ENCODE data around the gene CLCN1. TPM values are rescaled to one million over a fixed set of nuclear protein-coding genes. Genes with fewer than 3 reads are reported as not detected.

CLCN1 gene
- total RNA-seq, 1 experiment from 2014 or later: 0.13 TPM

DNA sequence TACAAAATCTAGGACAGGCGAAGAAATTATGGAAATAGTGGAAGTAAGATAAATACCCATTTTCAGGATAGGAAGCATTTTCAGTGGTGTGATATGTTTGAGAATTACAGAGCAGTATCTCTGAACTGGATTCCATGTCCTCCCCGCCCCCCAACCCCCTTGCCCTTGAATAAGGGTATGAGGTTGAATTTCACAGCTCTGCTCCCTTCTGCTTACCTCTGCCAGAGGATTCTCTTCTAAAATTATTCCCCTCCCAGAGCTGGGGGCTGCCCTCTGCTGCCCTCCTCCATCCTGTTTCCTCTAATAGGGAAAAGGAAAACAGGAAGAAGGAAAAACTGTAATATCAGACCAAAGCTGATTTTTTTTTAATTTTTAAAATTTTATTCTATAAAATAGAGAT is 7.3 kb upstream of the CLCN1 start:
- Histone ChIP-seq H2BK12ac (ENCODE audit: insufficient read length, low read depth, low read length) (no peak overlapping the region), H3K9me3 (ENCODE audit: control insufficient read depth, low read depth, low read length) (no peaks in the 10 kb centered on the region), H3K79me2 (ENCODE audit: insufficient read depth, low read length) (no peaks in the 10 kb centered on the region), H3K27me3 (ENCODE audit: insufficient read depth, low read length) (no peaks in the 10 kb centered on the region), H4K8ac (replicated peaks; ENCODE audit: insufficient read length, low read depth, low read length) (no peak overlapping the region), H4K5ac (ENCODE audit: insufficient read length, low read depth, low read length) (no peak overlapping the region), H3K23me2 (ENCODE audit: insufficient read length, low read depth, low read length, poor library complexity, severe bottlenecking) (no peaks in the 10 kb centered on the region), H2BK15ac (ENCODE audit: low read depth, low read length) (no peak overlapping the region), H4K20me1 (ENCODE audit: control insufficient read depth, insufficient read depth, insufficient read length) (no peaks in the 10 kb centered on the region), H3K14ac (ENCODE audit: insufficient read depth, low read length) (no peak overlapping the region), H3K79me1 (ENCODE audit: insufficient read depth, low read depth, low read length, poor library complexity, severe bottlenecking) (no peaks in the 10 kb centered on the region), H4K91ac (ENCODE audit: insufficient read length, low read depth, low read length) (no peak overlapping the region), H2AK5ac (ENCODE audit: insufficient read length, low read length) (no peak overlapping the region), H3K27ac (ENCODE audit: insufficient read length, low read depth, low read length) (no peak overlapping the region), H2BK5ac (ENCODE audit: insufficient read length, low read length) (no peak overlapping the region), H3K9ac (ENCODE audit: extremely low read depth, insufficient read length, low read length) (no peak overlapping the region), H3K4me1 (ENCODE audit: insufficient read depth, low read length) (no peaks in the 10 kb centered on the region), H3T11ph (ENCODE audit: low read length) (no peak overlapping the region), H2AFZ (ENCODE audit: low read length) (no peak overlapping the region), H3K4me2 (ENCODE audit: insufficient read depth, insufficient read length, low read length) (no peak overlapping the region), H3K23ac (ENCODE audit: insufficient read length, low read depth, low read length) (no peak overlapping the region), H3K4ac (ENCODE audit: low read depth, low read length) (no peak overlapping the region), H3K18ac (ENCODE audit: insufficient read length, low read depth, low read length) (no peak overlapping the region), H2BK20ac (ENCODE audit: low read depth, low read length, poor library complexity, severe bottlenecking) (no peak overlapping the region), H3K56ac (ENCODE audit: insufficient read length, low read depth, low read length) (no peak overlapping the region), H2BK120ac (ENCODE audit: low read depth, low read length, poor library complexity, severe bottlenecking) (no peak overlapping the region)
- Mint-ChIP-seq H3K9me3 (no peaks in the 10 kb centered on the region), H3K27ac (no peak overlapping the region; a peak in 1 of 7 replicates), H3K27me3 (ENCODE audit: low read depth) (no peaks in the 10 kb centered on the region), H3K4me3 (no peak overlapping the region), H3K4me1 (no peaks in the 10 kb centered on the region), H3K36me3 (ENCODE audit: insufficient read depth in 1 of 3, low read depth in 3 of 3) (peaks cover 36 to 54% (median 54%) of the 10 kb centered on the region in 3 experiments)
- no CpG with 5 or more reads among the region's 2 CpGs for WGBS (ENCODE audit: extremely low coverage, insufficient read length, low lambda C conversion rate)
- DNase-seq: no peak
- TF ChIP-seq, protein P1, sequence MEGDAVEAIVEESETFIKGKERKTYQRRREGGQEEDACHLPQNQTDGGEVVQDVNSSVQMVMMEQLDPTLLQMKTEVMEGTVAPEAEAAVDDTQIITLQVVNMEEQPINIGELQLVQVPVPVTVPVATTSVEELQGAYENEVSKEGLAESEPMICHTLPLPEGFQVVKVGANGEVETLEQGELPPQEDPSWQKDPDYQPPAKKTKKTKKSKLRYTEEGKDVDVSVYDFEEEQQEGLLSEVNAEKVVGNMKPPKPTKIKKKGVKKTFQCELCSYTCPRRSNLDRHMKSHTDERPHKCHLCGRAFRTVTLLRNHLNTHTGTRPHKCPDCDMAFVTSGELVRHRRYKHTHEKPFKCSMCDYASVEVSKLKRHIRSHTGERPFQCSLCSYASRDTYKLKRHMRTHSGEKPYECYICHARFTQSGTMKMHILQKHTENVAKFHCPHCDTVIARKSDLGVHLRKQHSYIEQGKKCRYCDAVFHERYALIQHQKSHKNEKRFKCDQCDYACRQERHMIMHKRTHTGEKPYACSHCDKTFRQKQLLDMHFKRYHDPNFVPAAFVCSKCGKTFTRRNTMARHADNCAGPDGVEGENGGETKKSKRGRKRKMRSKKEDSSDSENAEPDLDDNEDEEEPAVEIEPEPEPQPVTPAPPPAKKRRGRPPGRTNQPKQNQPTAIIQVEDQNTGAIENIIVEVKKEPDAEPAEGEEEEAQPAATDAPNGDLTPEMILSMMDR (conservative IDR thresholded peaks at IDR 0.05): no peak
